HFFc6 (cell line): Measurements from ENCODE around the gene ST8SIA6. TPM values are rescaled to one million over a fixed set of nuclear protein-coding genes. Genes with fewer than 3 reads are reported as not detected.

Experiments
- DNase-seq: peaks from one replicate; pipeline ENCODE4 v3.0.0-alpha.2; 2018
- H3K27ac Mint-ChIP-seq: 2 replicates; pipeline ENCODE4 v1.8.0; 2020; ENCODE audit warnings: mild to moderate bottlenecking, mixed read lengths
- H3K27me3 Mint-ChIP-seq: 2 replicates; pipeline ENCODE4 v1.8.0; 2021; ENCODE audit warnings: mild to moderate bottlenecking, moderate library complexity, mixed read lengths; ENCODE audit not compliant: insufficient read depth
- H3K36me3 Mint-ChIP-seq: 2 replicates; pipeline ENCODE4 v1.8.0; 2021; ENCODE audit warnings: low read depth, mixed read lengths
- H3K4me1 Mint-ChIP-seq: 2 replicates; pipeline ENCODE4 v1.8.0; 2020; ENCODE audit warnings: low read depth, mixed read lengths
- H3K4me3 Mint-ChIP-seq: 2 replicates; pipeline ENCODE4 v1.8.0; 2020; ENCODE audit warnings: mild to moderate bottlenecking, moderate library complexity, mixed read lengths
- H3K9me3 Mint-ChIP-seq: 2 replicates; pipeline ENCODE4 v1.8.0; 2020; ENCODE audit warnings: mild to moderate bottlenecking, mixed read lengths
- total RNA-seq, 6 experiments: library from RNA; stranded (reverse); fragmentation: NEBNext Ultra II Directional; extraction: Animal tissue kit (Norgen Biotek cat#: 25700); gene quantifications; 2 replicates in 1 of 6; 3 replicates in 5 of 6; pipeline ENCODE4 v1.2.3, GENCODE V29; 2021
- TF ChIP-seq, protein P1 (sequence below): fragments of 200-600 bp; sonication (generic); IDR thresholded peaks from 2 replicates; pipeline ENCODE4 v1.5.0; 2021; ENCODE audit warnings: antibody characterized with exemption, mild to moderate bottlenecking

The ST8SIA6 gene
- total RNA-seq, 6 experiments from 2014 or later = not detected

GRCh38 chr10:17357781-17358180, 96.6 kb downstream of the ST8SIA6 start:
- H3K27ac Mint-ChIP-seq = no peak overlapping the region
- peaks cover 24% of the 10 kb centered on the region for H3K27me3 Mint-ChIP-seq
- no peak overlapping the region for H3K4me3 Mint-ChIP-seq
- DNase-seq = no peak
- H3K9me3 Mint-ChIP-seq = no peaks in the 10 kb centered on the region
- no peaks in the 10 kb centered on the region for H3K36me3 Mint-ChIP-seq
- TF ChIP-seq, protein P1, sequence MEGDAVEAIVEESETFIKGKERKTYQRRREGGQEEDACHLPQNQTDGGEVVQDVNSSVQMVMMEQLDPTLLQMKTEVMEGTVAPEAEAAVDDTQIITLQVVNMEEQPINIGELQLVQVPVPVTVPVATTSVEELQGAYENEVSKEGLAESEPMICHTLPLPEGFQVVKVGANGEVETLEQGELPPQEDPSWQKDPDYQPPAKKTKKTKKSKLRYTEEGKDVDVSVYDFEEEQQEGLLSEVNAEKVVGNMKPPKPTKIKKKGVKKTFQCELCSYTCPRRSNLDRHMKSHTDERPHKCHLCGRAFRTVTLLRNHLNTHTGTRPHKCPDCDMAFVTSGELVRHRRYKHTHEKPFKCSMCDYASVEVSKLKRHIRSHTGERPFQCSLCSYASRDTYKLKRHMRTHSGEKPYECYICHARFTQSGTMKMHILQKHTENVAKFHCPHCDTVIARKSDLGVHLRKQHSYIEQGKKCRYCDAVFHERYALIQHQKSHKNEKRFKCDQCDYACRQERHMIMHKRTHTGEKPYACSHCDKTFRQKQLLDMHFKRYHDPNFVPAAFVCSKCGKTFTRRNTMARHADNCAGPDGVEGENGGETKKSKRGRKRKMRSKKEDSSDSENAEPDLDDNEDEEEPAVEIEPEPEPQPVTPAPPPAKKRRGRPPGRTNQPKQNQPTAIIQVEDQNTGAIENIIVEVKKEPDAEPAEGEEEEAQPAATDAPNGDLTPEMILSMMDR = no peak
- H3K4me1 Mint-ChIP-seq = peaks cover 11% of the 10 kb centered on the region

GRCh38 chr10:17356820-17357219, 97.6 kb downstream of the ST8SIA6 start:
- DNase-seq = no peak
- Mint-ChIP-seq H3K9me3 (no peaks in the 10 kb centered on the region), H3K27me3 (peaks cover 29% of the 10 kb centered on the region), H3K27ac (no peak overlapping the region), H3K4me3 (no peak overlapping the region), H3K4me1 (peaks cover 11% of the 10 kb centered on the region), H3K36me3 (no peaks in the 10 kb centered on the region)
- TF ChIP-seq, protein P1 = no peak

DNA sequence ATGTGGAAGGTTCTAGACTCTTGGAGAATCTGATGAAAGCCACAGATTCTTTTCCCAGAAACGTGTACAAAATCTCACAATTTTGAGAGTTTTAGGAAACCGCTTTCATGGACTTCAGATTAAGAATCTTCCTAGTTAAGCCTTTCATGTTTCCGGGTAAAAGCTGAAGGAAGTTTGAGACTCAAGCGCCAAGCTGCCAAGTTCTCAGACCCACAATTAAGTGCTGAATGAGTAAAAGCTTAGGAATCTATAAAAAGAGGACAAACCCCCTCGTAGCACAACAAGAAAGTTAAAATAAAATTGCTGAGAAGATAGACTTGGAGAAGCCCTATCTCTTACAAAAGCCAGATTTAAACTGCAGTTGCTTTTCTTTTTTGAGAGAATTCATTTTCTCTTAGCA, 99.6 kb downstream of the ST8SIA6 start:
- Mint-ChIP-seq H3K27ac (no peak overlapping the region), H3K4me3 (no peak overlapping the region), H3K4me1 (peaks cover 14% of the 10 kb centered on the region), H3K36me3 (no peaks in the 10 kb centered on the region), H3K27me3 (peaks cover 31% of the 10 kb centered on the region), H3K9me3 (no peaks in the 10 kb centered on the region)
- TF ChIP-seq, protein P1 = no peak
- DNase-seq = no peak

GRCh38 chr10:17353568-17354300, 100.7 kb downstream of the ST8SIA6 start:
- Mint-ChIP-seq H3K9me3 (no peaks in the 10 kb centered on the region), H3K27ac (no peak overlapping the region), H3K4me3 (no peak overlapping the region), H3K36me3 (no peaks in the 10 kb centered on the region), H3K27me3 (peaks cover 34% of the 10 kb centered on the region), H3K4me1 (peaks cover 21% of the 10 kb centered on the region)
- TF ChIP-seq, protein P1 = no peak
- DNase-seq = no peak

GRCh38 chr10:17352583-17352982, 101.8 kb downstream of the ST8SIA6 start:
- Mint-ChIP-seq H3K4me1 (peaks cover 30% of the 10 kb centered on the region), H3K27ac (no peak overlapping the region), H3K4me3 (no peak overlapping the region), H3K36me3 (no peaks in the 10 kb centered on the region), H3K27me3 (peaks cover 28% of the 10 kb centered on the region), H3K9me3 (no peaks in the 10 kb centered on the region)
- DNase-seq = no peak
- TF ChIP-seq, protein P1 = no peak
